Spleen (tissue), 11 donors: ENCODE data around the gene RAD51B. TPM values are rescaled to one million over a fixed set of nuclear protein-coding genes. Genes with fewer than 3 reads are reported as not detected.

ENCODE experiments used
- DNase-seq: peaks from one replicate; pipeline ENCODE4 v3.0.0-alpha.2; 2020
- H3K27ac ChIP-seq, 8 donors: fragments of 200-600 bp; sonication (generic) in 7 of 8; 1 replicate in 4 of 8; 2 replicates in 4 of 8; pipeline versions ENCODE4 v1.5.0 to v1.8.0; 2016 to 2021; ENCODE audit warnings: inconsistent platforms in 4 of 8, mild to moderate bottlenecking in 4 of 8, moderate library complexity in 1 of 8
- H3K27me3 ChIP-seq, 7 donors: fragments of 200-600 bp; sonication (generic) in 6 of 7; replicated peaks in 1 of 7; 1 replicate in 4 of 7; 2 replicates in 3 of 7; pipeline versions ENCODE4 v1.5.0 to v1.8.0; 2016 to 2021; ENCODE audit warnings: inconsistent platforms in 3 of 7, mild to moderate bottlenecking in 1 of 7
- H3K36me3 ChIP-seq, 6 donors: fragments of 200-600 bp; sonication (generic) in 5 of 6; 1 replicate in 4 of 6; 2 replicates in 2 of 6; pipeline versions ENCODE4 v1.5.0 to v1.8.0; 2016 to 2021; ENCODE audit warnings: inconsistent platforms in 2 of 6
- H3K4me1 ChIP-seq, 6 donors: fragments of 200-600 bp; sonication (generic) in 5 of 6; 1 replicate in 3 of 6; 2 replicates in 3 of 6; pipeline versions ENCODE4 v1.5.0 to v1.8.0; 2016 to 2021; ENCODE audit warnings: inconsistent platforms in 3 of 6
- H3K4me3 ChIP-seq, 8 donors: fragments of 200-600 bp; sonication (generic) in 7 of 8; 1 replicate in 4 of 8; 2 replicates in 4 of 8; pipeline versions ENCODE4 v1.5.0 to v1.8.0; 2016 to 2021; ENCODE audit warnings: inconsistent platforms in 4 of 8, mild to moderate bottlenecking in 4 of 8, moderate library complexity in 2 of 8
- H3K9me3 ChIP-seq, 8 donors: fragments of 200-600 bp; sonication (generic) in 7 of 8; 1 replicate in 4 of 8; 2 replicates in 4 of 8; pipeline versions ENCODE4 v1.5.0 to v1.8.0; 2016 to 2021; ENCODE audit warnings: inconsistent platforms in 4 of 8
- POLR2A ChIP-seq, 3 donors: fragments of 450-650 bp; IDR thresholded peaks; one replicate each; pipeline ENCODE4 v1.5.1; 2017; ENCODE audit warnings: antibody characterized with exemption in 3 of 3, mild to moderate bottlenecking in 1 of 3
- POLR2AphosphoS5 ChIP-seq, 3 donors: sonication (generic); formaldehyde crosslinking; IDR thresholded peaks; one replicate each; pipeline ENCODE4 v1.5.1; 2017; ENCODE audit warnings: antibody characterized with exemption in 3 of 3
- WGBS, 5 donors: extraction: QIAGEN DNeasy Blood & Tissue Kit in 3 of 5; methylation state at CpG; one replicate each; pipeline versions ENCODE4 v1.1.5 to v1.1.7; 2013 to 2018; 5-methylcytosine and 5-hydroxymethylcytosine counted together
- intact Hi-C: fragments of 100-400 bp; cut with DNase I; formaldehyde crosslinking; loops from one replicate; pipeline ENCODE4 v1.15.0; 2023; ENCODE audit warnings: low total_unique reads
- polyA plus RNA-seq, 3 donors: library from polyadenylated mRNA; stranded (reverse); fragments of 200-250 nt; gene quantifications; one replicate each; pipeline ENCODE4 v1.2.1, GENCODE V29; 2013
- total RNA-seq, 7 donors: library from RNA; depleted of rRNA in 3 of 7; stranded (reverse); fragments of >200 nt in 3 of 7; fragmentation: NEBNext Ultra II Directional in 4 of 7; extraction: Animal tissue kit (Norgen Biotek cat#: 25700) in 4 of 7; gene quantifications; one replicate each; pipeline versions ENCODE4 v1.1.0 to v1.2.1, GENCODE V29; 2016 to 2021
- TF ChIP-seq, protein P1 (sequence below), 11 experiments: fragments of 200-600 bp in 7 of 11; fragments of 450-650 bp in 4 of 11; sonication (generic) in 4 of 11; IDR thresholded peaks in 8 of 11; conservative IDR thresholded peaks in 3 of 11; 1 replicate in 7 of 11; 2 replicates in 4 of 11; pipeline versions ENCODE4 v1.4.0 to v1.8.0; 2016 to 2021; ENCODE audit warnings: antibody characterized with exemption in 11 of 11, inconsistent platforms in 4 of 11, mild to moderate bottlenecking in 1 of 11
- donor health status: healthy with polysubstance abuse.
- donor health status: DM: no; HTN: no; CAD: no; lungs with moderate emphysema.
- donor health status: DM: no; HTN: no; CAD: no.
- donor health status: Bipolar disorder and iron deficiency.
- donor health status: healthy.
- donor health status: DM: no; HTN: no; CAD: no.
- donor health status: DM: yes; HTN: yes; CAD: no.

The RAD51B gene
- total and polyA plus RNA-seq, 10 donors = 4.2 to 43.7 (median 29.8) TPM

DNA sequence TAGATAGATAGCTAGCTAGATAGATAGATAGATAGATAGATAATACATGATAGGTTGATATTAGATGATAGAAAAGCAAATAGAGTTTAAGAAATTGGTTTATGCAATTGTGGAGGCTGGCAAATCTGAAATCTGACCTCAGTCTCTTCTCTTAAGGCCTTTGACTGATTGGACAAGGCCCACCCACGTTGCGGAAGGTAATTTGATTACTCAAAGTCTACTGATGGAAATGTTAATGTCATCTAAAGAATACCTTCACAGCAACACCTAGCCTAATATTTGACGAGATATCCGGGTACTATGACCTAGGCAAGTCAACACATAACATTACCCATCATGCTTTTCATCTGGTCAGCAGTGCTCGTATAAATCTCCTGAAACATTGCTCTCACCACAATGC lies 782.9 kb downstream of the RAD51B start:
- H3K4me1 ChIP-seq = peaks cover 0 to 33% (median 21%) of the 10 kb centered on the region in 6 donors
- H3K27ac ChIP-seq = no peak overlapping the region
- no peaks in the 10 kb centered on the region for H3K36me3 ChIP-seq
- no peak overlapping the region for H3K4me3 ChIP-seq
- intact Hi-C loops = no loop called here
- DNase-seq = no peak
- peaks cover 0 to 15% (median 10%) of the 10 kb centered on the region in 8 donors for H3K9me3 ChIP-seq
- TF ChIP-seq POLR2AphosphoS5 (IDR thresholded peaks at IDR 0.05) (no peak), POLR2A (IDR thresholded peaks at IDR 0.05) (no peak)
- TF ChIP-seq, protein P1, sequence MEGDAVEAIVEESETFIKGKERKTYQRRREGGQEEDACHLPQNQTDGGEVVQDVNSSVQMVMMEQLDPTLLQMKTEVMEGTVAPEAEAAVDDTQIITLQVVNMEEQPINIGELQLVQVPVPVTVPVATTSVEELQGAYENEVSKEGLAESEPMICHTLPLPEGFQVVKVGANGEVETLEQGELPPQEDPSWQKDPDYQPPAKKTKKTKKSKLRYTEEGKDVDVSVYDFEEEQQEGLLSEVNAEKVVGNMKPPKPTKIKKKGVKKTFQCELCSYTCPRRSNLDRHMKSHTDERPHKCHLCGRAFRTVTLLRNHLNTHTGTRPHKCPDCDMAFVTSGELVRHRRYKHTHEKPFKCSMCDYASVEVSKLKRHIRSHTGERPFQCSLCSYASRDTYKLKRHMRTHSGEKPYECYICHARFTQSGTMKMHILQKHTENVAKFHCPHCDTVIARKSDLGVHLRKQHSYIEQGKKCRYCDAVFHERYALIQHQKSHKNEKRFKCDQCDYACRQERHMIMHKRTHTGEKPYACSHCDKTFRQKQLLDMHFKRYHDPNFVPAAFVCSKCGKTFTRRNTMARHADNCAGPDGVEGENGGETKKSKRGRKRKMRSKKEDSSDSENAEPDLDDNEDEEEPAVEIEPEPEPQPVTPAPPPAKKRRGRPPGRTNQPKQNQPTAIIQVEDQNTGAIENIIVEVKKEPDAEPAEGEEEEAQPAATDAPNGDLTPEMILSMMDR (IDR thresholded peaks at IDR 0.05 in 8 of 11, conservative IDR thresholded peaks at IDR 0.05 in 3 of 11) = no peak
- no peaks in the 10 kb centered on the region for H3K27me3 ChIP-seq
- WGBS, 5 donors = 71 to 94% (median 83%) methylated on average over 5 of the region's 5 CpGs

DNA sequence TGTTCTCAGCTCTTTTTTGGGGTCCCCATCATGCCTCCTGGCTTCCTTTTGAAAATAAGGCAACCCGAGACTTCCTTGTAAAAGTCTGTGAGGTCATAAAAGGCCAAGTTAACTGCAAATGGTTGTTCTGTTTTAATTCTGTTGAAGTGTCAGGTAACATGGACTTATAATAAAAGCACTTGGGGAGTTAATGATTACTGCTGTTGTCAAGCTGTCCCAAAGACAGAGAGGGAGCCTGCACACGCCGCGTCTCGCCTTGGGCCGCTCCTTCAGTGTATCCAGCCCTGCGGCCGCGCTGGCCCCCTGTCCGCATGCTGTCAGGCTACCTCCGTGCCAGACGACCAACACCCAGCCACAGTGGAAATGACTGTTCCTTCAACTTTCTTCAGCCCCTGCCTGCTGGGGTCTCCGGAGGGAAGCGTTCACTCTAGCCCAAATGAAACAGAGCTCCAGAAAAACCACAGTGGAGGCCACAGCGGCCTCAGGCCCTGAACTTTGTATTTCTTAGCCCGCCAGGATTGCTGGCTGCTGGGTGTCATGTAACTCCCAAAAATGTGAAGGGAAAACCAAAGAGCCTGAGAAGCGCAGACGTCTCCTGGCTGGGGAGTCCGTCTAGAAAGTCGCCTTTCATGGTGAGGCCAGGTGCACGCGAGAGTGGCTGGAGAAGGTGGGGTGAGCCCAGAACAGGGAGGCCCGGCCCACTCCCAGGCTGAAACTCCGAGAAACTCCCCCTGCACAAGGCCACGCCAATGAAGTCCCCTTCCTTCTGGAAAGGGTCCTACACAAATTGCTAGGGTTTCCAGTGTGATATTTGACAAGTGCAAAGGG lies 784.2 kb downstream of the RAD51B start:
- Histone ChIP-seq H3K4me3 (no peak overlapping the region), H3K36me3 (no peaks in the 10 kb centered on the region), H3K4me1 (peaks cover 0 to 38% (median 25%) of the 10 kb centered on the region in 6 donors), H3K27me3 (no peaks in the 10 kb centered on the region), H3K27ac (no peak overlapping the region), H3K9me3 (peaks cover 0 to 15% (median 10%) of the 10 kb centered on the region in 8 donors)
- TF ChIP-seq POLR2AphosphoS5 (IDR thresholded peaks at IDR 0.05) = no peak
- no peak for TF ChIP-seq POLR2A (IDR thresholded peaks at IDR 0.05)
- TF ChIP-seq, protein P1 (IDR thresholded peaks at IDR 0.05 in 8 of 11, conservative IDR thresholded peaks at IDR 0.05 in 3 of 11) = no peak
- DNase-seq = no peak
- intact Hi-C loops = no loop called here
- WGBS, 5 donors = 91 to 98% (median 95%) methylated on average over 25 of the region's 25 CpGs

DNA sequence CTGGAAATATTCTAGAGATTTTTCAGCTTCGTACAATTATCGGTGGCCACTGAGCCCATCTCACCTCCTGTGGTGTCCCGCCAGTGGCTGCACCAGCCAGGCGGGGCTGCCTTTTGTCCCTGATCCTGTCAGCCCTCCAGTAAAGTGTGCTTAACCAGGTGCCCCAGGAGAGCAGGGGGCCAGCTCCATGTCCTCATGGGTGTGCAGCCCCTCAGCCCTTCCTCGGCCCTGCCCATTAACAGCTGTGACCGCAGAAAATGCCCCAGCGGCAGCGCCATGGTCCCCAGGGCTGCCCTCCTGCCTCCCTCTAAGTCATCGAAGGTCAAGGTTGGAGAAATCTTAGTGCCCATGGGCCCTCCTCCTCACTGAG lies 784.8 kb downstream of the RAD51B start:
- Histone ChIP-seq H3K36me3 (no peaks in the 10 kb centered on the region), H3K27me3 (no peaks in the 10 kb centered on the region), H3K27ac (no peak overlapping the region), H3K9me3 (peaks cover 0 to 15% (median 10%) of the 10 kb centered on the region in 8 donors), H3K4me3 (no peak overlapping the region), H3K4me1 (peaks cover 0 to 38% (median 25%) of the 10 kb centered on the region in 6 donors)
- intact Hi-C loops = no loop called here
- no peak for DNase-seq
- TF ChIP-seq POLR2AphosphoS5 (IDR thresholded peaks at IDR 0.05) (no peak), POLR2A (IDR thresholded peaks at IDR 0.05) (no peak)
- TF ChIP-seq, protein P1 (IDR thresholded peaks at IDR 0.05 in 8 of 11, conservative IDR thresholded peaks at IDR 0.05 in 3 of 11) = no peak
- 95 to 99% (median 97%) methylated on average over 9 of the region's 9 CpGs for WGBS, 5 donors

DNA sequence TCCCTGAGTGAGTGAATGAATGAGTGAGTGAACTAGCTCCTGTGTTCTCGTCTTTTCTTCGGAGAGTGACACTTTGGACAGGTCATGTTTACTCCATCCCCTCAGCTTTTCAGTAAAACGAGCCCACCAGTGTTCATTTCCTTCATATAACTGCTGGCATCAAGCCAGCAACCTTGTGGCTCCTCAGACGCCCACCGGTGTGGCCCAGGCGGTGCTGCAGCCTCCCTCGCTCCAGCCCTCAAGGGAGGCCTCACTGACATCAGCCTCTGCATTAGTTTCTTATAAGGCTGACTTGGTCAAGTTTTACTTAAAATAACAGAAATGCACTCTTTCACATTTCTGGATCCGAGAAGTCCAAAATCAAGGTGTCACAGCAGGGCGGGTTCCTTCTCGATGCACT lies 785.2 kb downstream of the RAD51B start:
- peaks cover 0 to 37% (median 22%) of the 10 kb centered on the region in 6 donors for H3K4me1 ChIP-seq
- TF ChIP-seq, protein P1 (IDR thresholded peaks at IDR 0.05 in 8 of 11, conservative IDR thresholded peaks at IDR 0.05 in 3 of 11) = no peak
- TF ChIP-seq POLR2A (IDR thresholded peaks at IDR 0.05) = no peak
- TF ChIP-seq POLR2AphosphoS5 (IDR thresholded peaks at IDR 0.05) = no peak
- H3K4me3 ChIP-seq = no peak overlapping the region
- peaks cover 0 to 15% (median 10%) of the 10 kb centered on the region in 8 donors for H3K9me3 ChIP-seq
- H3K36me3 ChIP-seq = no peaks in the 10 kb centered on the region
- H3K27ac ChIP-seq = no peak overlapping the region
- DNase-seq = no peak
- H3K27me3 ChIP-seq = no peaks in the 10 kb centered on the region
- intact Hi-C loops = no loop called here
- 84 to 91% (median 86%) methylated on average over 10 of the region's 10 CpGs for WGBS, 5 donors
